ENCODE results near the gene ADGRE2. TPM values are rescaled to one million over a fixed set of nuclear protein-coding genes. Genes with fewer than 3 reads are reported as not detected.

The ADGRE2 gene
- total RNA-seq, 1 experiment from 2014 or later: 0.21 TPM

GRCh38 chr19:14764401-14764800 lies 14.0 kb downstream of the ADGRE2 start:
- intact Hi-C loops (cut with micrococcal nuclease; ENCODE audit: unreplicated experiment): no loop called here
- H3K4me3 ChIP-seq (ENCODE audit: low read depth in 2 of 2, low read length in 2 of 2): no peak overlapping the region
- in situ Hi-C loops (cut with HindIII; ENCODE audit: low pct_unique_long_range_greater_than_20kb, low sequenced_read_pairs): no loop called here
- no peaks in the 10 kb centered on the region; the same call in 1 of the 2 replicates for H3K27me3 ChIP-seq (ENCODE audit: control insufficient read depth, insufficient read depth, low read length)
- H3K9me3 ChIP-seq (ENCODE audit: control insufficient read depth, insufficient read depth, low read depth, low read length): no peaks in the 10 kb centered on the region
- no peaks in the 10 kb centered on the region for H3K36me3 ChIP-seq (ENCODE audit: control insufficient read depth, insufficient read depth, low read length)
- no peak overlapping the region for H3K27ac ChIP-seq (ENCODE audit: low read length)
- CTCF ChIA-PET: no interaction called here
- DNase-seq (ENCODE audit: low read depth, low spot score) (no peak), ATAC-seq (no peak)
- no peaks in the 10 kb centered on the region for H3K4me1 ChIP-seq (ENCODE audit: control insufficient read depth, insufficient read depth, low read length)
- no peak for TF ChIP-seq SIN3A (IDR thresholded peaks at IDR 0.05; ENCODE audit: borderline replicate concordance, insufficient read depth, low read depth, low read length)
- no peak for TF ChIP-seq REST (IDR thresholded peaks at IDR 0.05; ENCODE audit: insufficient read depth in 1 of 2, low read depth in 2 of 2, low read length in 1 of 2)
- no peak for TF ChIP-seq CTCF (IDR thresholded peaks at IDR 0.05)
- no peak for TF ChIP-seq POLR2AphosphoS5 (IDR thresholded peaks at IDR 0.05; ENCODE audit: low read depth, low read length)
- no peak for TF ChIP-seq TCF7L2 (IDR thresholded peaks at IDR 0.05; ENCODE audit: low read depth, low read length)
- BruUV-seq (replicated peaks): no TSS peak
- POLR2A ChIA-PET: no interaction called here

- DNase-seq (ENCODE audit: low read depth, low spot score) (no peak), ATAC-seq (no peak)
- intact Hi-C loops (cut with micrococcal nuclease; ENCODE audit: unreplicated experiment) (no loop called here), in situ Hi-C loops (cut with HindIII; ENCODE audit: low pct_unique_long_range_greater_than_20kb, low sequenced_read_pairs) (no loop called here)
- H3K27me3 ChIP-seq (ENCODE audit: control insufficient read depth, insufficient read depth, low read length): no peaks in the 10 kb centered on the region; the same call in 1 of the 2 replicates
- no peak overlapping the region for H3K27ac ChIP-seq (ENCODE audit: low read length)
- CTCF ChIA-PET: no interaction called here
- H3K9me3 ChIP-seq (ENCODE audit: control insufficient read depth, insufficient read depth, low read depth, low read length): no peaks in the 10 kb centered on the region
- no peak overlapping the region for H3K4me3 ChIP-seq (ENCODE audit: low read depth in 2 of 2, low read length in 2 of 2)
- no TSS peak for BruUV-seq (replicated peaks)
- no peaks in the 10 kb centered on the region for H3K4me1 ChIP-seq (ENCODE audit: control insufficient read depth, insufficient read depth, low read length)
- TF ChIP-seq TCF7L2 (IDR thresholded peaks at IDR 0.05; ENCODE audit: low read depth, low read length) (no peak), SIN3A (IDR thresholded peaks at IDR 0.05; ENCODE audit: borderline replicate concordance, insufficient read depth, low read depth, low read length) (no peak), CTCF (IDR thresholded peaks at IDR 0.05) (no peak), REST (IDR thresholded peaks at IDR 0.05; ENCODE audit: insufficient read depth in 1 of 2, low read depth in 2 of 2, low read length in 1 of 2) (no peak), POLR2AphosphoS5 (IDR thresholded peaks at IDR 0.05; ENCODE audit: low read depth, low read length) (no peak)
- POLR2A ChIA-PET: no interaction called here
- H3K36me3 ChIP-seq (ENCODE audit: control insufficient read depth, insufficient read depth, low read length): no peaks in the 10 kb centered on the region
Observed at GRCh38 chr19:14763497-14764145, 14.7 kb downstream of the ADGRE2 start.

Measured in Panc1 (cell line).